NCI-H1694 treated with DMSO at 0.1 percent for 48 hours (cell line): ENCODE data around the gene EFTUD2.
"Not testable (repeated sequence)": the region's sequence is repeated elsewhere in the genome, so short reads cannot be mapped to it uniquely, and the experiment has no call there.

ENCODE experiments used
- DNase-seq: peaks from one replicate; lab custom pipeline; 2025; lab: John Stamatoyannopoulos, UW

Gene EFTUD2

GRCh38 chr17:44899074-44899782 lies at the start of gene EFTUD2:
TSS of gene EFTUD2 (minus strand) at chr17:44899445. CDS start at chr17:44894521, 4,924 bp downstream.
- peak; percentile 87 for DNase-seq

GRCh38 chr17:44948315-44948795 lies 49.1 kb upstream of the EFTUD2 start:
- DNase-seq: no peak

GRCh38 chr17:44947461-44948314 lies 48.4 kb upstream of the EFTUD2 start, which contains the start of gene KIF18B:
TSS of gene KIF18B (minus strand) at chr17:44947773. CDS start at chr17:44936344, 11,429 bp downstream.
- peak; percentile 97 for DNase-seq

- not testable (repeated sequence) for DNase-seq
Observed at GRCh38 chr17:44945652-44946051, 46.4 kb upstream of the EFTUD2 start.

GRCh38 chr17:44942456-44942855 lies 43.2 kb upstream of the EFTUD2 start:
- DNase-seq: peak; percentile 29

GRCh38 chr17:44941712-44942331 lies 42.6 kb upstream of the EFTUD2 start:
- no peak for DNase-seq

GRCh38 chr17:44940768-44941167 lies 41.5 kb upstream of the EFTUD2 start:
- no peak for DNase-seq

GRCh38 chr17:44940317-44940716 lies 41.1 kb upstream of the EFTUD2 start:
- DNase-seq: no peak

- no peak for DNase-seq
Observed at GRCh38 chr17:44935116-44935515, 35.9 kb upstream of the EFTUD2 start.

- DNase-seq: no peak
Observed at GRCh38 chr17:44934745-44935105, 35.5 kb upstream of the EFTUD2 start.

- no peak for DNase-seq
Observed at GRCh38 chr17:44933824-44934744, 34.8 kb upstream of the EFTUD2 start.

GRCh38 chr17:44932787-44933097 lies 33.5 kb upstream of the EFTUD2 start:
- no peak for DNase-seq

GRCh38 chr17:44932096-44932786 lies 33.0 kb upstream of the EFTUD2 start:
- no peak for DNase-seq

- DNase-seq: no peak
Observed at GRCh38 chr17:44931376-44931775, 32.1 kb upstream of the EFTUD2 start.

- DNase-seq: no peak
Observed at GRCh38 chr17:44930667-44931066, 31.4 kb upstream of the EFTUD2 start.

GRCh38 chr17:44928950-44929720 lies 29.9 kb upstream of the EFTUD2 start:
- no peak for DNase-seq

- no peak for DNase-seq
Observed at GRCh38 chr17:44928136-44928535, 28.9 kb upstream of the EFTUD2 start.

GRCh38 chr17:44927696-44928095 lies 28.5 kb upstream of the EFTUD2 start:
- DNase-seq: no peak

- no peak for DNase-seq
Observed at GRCh38 chr17:44926821-44927525, 27.7 kb upstream of the EFTUD2 start.
